ENCODE results near the gene MRTFA.

DNA sequence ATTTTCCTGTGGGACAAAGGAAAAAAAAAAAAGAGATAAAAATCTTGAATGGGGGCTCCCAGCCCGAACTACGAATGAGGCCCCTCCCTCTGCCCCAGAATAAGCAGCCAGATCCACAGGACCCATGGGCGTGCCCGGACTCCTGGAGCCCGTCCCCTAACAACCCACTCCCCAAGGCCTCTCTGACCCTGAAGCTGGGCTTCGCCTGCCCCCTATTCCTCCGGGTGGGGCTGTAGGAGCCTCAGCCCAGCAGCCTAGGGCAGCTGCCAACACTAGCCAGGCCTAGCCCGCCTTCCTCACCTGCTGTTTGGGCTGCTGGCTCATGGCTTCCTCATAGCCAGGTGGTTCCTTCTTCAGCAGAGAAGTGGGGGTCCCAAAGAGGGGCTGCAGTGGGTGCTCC is 219.5 kb downstream of the MRTFA start:
- TF ChIP-seq, protein P1, sequence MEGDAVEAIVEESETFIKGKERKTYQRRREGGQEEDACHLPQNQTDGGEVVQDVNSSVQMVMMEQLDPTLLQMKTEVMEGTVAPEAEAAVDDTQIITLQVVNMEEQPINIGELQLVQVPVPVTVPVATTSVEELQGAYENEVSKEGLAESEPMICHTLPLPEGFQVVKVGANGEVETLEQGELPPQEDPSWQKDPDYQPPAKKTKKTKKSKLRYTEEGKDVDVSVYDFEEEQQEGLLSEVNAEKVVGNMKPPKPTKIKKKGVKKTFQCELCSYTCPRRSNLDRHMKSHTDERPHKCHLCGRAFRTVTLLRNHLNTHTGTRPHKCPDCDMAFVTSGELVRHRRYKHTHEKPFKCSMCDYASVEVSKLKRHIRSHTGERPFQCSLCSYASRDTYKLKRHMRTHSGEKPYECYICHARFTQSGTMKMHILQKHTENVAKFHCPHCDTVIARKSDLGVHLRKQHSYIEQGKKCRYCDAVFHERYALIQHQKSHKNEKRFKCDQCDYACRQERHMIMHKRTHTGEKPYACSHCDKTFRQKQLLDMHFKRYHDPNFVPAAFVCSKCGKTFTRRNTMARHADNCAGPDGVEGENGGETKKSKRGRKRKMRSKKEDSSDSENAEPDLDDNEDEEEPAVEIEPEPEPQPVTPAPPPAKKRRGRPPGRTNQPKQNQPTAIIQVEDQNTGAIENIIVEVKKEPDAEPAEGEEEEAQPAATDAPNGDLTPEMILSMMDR (IDR thresholded peaks at IDR 0.05; ENCODE audit: low read depth, low read length, missing input control) = no peak
- no peak for TF ChIP-seq RAD21 (IDR thresholded peaks at IDR 0.05)
- TF ChIP-seq, protein P2, sequence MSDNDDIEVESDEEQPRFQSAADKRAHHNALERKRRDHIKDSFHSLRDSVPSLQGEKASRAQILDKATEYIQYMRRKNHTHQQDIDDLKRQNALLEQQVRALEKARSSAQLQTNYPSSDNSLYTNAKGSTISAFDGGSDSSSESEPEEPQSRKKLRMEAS (IDR thresholded peaks at IDR 0.05) = no peak
